ENCODE results near the gene TRNT1.

TRNT1 gene

DNA sequence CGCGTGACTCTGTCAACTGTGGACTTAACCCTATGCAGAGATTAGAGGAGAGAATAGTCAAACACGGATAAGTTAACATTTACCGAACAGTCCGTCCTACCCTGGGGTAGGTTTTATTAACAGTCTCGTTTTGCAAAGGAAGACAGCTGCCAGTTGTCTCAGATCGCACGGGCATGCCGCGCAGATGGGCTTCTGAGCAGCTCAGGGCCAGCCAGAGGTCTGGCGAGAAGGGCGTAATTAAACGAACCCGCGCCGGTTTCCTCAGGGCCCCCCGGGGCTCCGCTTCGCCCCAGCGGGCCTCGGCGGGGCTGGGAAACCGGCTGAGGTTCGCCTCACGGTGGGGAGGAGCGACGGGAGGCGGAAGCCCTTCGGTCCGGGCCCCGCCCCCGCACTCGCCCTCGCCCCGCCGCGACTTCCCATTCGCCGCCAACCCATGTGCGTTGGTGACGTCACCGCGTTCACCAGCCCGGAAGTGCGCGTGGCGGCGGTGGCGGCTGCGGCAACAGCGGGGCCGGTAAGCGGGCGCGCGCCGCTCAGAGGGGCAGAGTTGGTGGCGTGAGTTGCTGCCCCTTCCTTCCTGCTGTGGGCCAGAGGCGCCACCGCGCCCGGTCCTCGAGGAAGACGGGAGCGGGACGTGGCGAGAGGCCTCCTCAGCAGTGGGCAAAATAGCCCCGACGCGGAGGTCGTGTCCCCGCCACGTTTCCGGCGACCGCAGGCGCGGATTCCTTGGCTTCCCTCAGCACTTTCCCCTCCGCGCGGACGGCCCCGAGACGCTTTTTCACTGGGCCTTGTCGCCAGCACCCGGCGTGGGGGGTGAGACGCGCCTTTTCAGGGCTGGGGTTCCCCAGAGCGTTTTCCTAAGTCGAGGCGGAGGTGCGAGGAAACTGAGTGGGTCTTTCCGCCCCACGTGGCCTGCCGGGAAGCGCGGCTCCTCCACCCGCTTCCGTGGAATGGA, at the start of gene TRNT1:
Gene TRNT1, plus strand, starts transcription at position 464 of the 955 bp plus-strand sequence. CDS start 2,101 bp downstream, outside the sequence.
- peak; percentile 60 for DNase-seq

DNA sequence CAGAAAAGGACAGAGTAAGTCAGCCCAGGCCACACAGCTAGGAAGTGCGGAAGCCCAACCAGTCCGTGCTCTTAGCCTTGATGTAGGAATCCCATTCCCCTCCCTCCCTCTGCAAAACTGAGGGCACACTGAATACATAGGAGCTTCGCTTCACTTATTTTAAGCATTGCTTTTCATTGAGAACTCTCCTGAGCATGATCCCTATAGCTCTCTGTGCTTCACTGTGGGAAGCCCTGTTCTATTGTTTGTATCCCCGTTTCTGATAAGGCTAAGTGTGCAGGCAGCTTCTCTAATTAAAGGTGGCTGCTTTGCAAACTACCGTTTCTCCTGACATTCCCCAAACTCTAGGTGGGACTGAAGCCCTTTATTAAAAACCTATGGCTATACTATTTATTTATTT, 46.4 kb upstream of the TRNT1 start:
- no peak for DNase-seq

DNA sequence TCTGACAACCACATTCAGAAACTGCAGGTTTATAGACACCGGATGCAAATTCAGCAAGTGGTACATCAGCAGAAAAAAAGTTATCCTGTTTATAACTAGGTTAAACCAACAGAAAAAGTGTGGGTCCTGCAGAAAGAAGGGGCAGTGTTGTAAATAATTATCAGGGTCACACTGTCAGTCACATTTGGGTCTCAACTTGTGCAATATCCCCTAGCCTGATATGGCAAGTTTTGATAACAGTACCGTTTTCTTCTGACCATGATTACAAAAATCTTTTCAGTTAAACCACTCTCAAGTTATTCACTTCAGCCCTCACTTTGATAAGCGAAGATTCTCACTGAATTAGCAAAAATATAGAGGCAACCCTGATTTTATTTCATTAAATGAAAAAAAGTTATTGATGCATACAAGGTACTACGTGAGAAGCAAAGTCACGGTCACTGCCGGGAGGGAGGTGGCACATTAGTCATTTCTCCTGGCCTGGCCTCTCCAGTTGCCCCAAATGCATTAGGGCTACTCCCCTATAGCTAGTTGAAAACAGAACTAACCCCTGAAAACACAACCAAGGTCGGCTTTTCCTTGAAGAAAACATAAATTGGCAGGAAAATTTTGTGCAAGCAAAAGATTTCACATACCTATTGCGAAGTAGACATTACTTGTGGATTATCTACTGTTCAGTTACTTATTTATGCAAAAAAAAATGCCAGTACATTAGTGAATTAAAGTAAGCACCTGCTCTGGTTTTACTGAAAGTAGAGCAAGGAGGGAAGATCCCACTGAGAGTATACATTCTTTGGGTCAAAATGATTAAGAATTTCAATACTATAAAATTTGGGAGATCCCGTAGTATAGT, 45.1 kb upstream of the TRNT1 start:
- no peak for DNase-seq

DNA sequence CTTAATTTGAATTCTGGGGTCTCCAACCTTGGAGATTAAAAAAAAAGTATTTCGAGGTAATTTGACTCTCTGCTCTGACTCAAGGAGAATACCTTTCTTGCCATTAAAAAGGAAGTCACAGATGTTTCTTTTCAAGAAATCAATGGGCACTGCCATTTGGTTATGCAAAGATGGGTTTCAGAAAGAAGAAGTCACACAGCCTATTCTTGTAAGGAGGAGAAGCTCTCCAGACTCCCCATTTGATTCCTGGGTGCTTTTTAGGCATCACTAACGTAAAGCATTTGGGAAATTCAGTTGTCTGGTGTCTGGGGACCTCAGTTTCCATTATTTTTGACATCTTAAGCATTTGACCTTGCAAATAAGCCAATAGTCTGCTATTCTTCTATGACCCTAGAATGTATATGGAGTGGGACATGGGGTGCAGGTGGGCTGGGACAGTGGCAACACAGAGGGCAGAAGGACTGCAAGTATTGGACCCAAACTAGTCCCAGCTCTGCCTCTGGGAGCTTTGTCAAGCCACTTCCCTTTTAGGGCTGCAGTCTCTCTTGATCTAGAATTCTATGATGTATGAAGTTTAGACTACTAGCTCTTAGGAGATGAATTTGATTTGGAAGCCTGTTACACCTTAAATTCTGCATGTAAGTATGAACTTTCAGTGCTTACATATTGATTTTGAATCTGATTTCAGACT, 44.4 kb upstream of the TRNT1 start:
- DNase-seq, result no peak

DNA sequence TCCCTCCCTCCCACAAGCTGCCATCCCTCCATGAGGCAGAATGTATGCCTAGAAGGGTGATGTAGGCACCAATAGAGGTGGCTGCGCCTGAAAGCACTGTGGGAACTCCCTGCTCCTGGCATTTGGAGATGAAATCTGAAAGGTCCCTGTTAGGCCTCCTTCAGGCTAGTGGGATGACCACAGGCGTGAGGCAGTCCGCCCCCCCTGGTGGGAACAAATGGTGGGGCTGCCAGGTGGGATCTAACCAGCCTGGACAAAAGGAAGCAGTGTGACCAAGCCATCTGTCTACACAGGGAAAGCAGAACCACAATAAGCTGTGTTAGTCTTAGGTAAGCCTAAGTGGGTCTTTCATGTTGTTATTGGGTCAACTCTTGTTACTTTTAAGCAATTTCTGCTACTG, 41.9 kb upstream of the TRNT1 start:
- no peak for DNase-seq

GRCh38 chr3:3085782-3086181, 41.0 kb upstream of the TRNT1 start:
- DNase-seq, result no peak

DNA sequence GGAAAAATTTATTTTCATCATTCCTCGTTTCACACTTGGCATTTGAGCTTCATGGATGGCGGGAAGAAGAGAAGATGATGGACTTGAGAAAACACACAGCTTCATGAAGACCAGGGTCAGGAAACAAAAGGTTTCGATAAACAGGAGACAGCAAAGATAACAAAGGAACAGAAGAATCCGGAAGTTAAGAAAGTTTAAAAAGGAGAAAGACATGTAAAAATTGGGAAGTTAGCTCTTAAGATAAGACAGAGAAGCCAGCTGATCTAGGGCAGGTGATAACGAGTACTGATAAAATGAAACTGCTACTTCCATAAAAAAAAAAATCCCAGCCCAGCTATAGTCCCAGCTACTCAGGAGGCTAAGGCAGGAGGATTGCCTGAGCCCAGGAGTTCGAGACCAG, 40.5 kb upstream of the TRNT1 start:
- no peak for DNase-seq

- no peak for DNase-seq
Measured at GRCh38 chr3:3087279-3087678, 39.5 kb upstream of the TRNT1 start.

- no peak for DNase-seq
Measured at GRCh38 chr3:3087716-3088465, 38.8 kb upstream of the TRNT1 start.

DNA sequence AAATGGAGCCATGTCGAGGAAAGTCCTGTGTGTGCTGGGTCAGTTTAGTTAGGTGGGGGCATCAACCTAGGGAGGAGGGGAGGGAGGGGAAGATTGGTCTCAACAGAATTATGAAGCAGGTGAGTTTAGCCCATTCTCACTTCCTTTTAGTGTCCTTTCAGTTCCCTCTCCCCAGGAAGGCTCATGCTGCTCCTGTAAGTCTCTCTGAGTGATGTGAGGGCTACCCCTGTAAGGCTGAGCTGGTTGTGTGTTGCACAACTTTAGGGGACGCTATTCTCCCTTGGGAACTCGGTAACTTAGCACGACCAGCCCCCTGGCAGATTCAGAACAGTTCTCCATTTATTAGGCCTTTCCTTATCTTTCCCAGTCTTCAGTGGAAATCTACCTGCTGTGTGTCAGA, 37.7 kb upstream of the TRNT1 start:
- DNase-seq, result no peak

DNA sequence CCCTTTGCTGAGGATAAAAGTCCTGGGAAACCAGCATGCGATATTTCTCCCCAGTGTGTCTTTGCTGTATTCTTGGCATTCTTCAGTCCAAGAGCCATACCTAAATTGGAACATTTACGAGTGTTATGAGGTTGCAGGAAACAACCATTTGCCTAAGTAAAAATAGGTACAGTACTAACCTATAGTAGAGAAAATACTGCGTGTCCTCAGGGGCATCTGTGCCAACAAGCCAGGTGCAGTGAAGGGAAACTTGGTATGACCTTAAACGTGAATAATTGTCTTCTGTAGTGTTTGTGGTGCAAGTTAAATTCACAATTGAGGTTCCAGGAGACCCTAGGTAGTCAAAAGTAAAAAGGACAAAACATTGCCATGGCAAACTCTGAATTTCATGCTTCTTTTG, 28.8 kb upstream of the TRNT1 start:
- DNase-seq, result no peak

DNA sequence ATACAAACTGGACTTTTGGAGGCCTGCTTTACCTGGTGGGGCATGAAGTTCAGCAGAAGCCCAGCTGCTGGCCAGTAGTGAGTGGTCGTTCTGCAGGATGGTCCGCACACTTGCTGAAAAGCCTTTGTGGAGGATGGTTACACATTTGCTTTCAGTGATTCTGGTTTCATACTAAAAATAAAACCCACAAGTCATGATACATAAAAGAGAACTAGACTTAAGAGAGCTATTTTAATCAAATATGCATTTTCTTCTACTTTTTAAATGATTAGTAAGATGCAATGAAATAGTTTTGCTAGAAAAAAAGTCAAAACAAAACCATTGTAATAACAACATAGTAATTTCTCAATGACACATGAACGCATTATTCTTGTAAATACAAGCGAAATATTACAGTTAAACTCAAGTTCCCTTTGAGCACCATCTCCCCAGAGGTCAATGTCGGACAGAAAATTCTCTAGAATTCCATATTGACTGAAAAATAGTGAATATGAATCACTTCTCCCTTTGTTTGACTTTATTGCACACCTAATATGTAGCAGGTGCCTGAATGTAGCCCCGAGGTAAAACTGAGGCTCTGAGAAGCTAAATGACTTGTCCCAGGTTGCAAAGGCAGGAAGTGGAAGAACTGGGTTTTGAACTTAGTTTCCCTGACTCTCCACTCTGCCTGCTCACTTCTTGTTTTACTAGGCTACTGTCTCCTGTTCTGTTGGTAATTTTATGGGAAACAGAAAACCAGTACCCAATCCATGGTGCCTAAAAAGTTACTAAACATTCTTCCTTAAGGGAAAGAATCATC, 24.9 kb upstream of the TRNT1 start:
- no peak for DNase-seq

- DNase-seq, result no peak
Measured at GRCh38 chr3:3102751-3103150, 24.0 kb upstream of the TRNT1 start.

GRCh38 chr3:3105246-3105645, 21.5 kb upstream of the TRNT1 start:
- DNase-seq, result no peak

DNA sequence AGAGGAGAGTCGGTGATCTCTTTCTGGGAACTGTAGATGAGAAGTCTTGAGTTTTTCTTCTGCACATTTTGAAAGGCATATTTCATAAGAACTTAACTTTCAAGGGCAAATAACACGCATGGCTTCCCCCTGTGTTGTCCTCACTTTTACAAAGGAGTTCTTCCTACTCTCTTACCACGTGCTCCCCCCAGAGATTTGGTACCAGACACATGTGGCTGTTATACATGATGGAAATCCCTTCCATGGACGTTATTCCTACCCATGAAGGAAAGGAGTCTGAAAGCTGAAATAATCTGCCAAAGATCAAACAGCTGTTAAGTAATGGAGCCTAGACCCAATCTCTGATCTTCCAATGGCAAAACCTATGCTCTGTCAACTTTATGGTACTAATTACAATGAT, 20.9 kb upstream of the TRNT1 start:
- DNase-seq, result no peak

DNA sequence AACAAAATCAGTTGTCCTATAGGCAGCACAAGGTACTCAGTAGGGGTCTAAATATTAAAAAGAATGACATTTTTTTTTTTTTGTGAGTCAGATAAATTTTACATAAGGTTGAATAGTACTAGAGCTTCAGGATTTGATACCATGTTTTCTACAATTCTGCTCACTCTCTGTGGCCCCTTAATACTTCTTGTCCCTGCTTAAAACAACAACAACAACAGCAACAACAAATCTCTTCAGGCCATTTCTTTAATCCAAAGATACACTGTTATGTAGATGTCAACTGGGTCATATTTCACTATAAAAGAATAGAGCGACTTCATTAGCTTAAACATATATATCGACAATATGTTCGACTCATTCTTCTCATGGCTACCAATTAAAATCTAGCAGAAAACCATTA, 19.6 kb upstream of the TRNT1 start:
- DNase-seq, result no peak

GRCh38 chr3:3107858-3108257, 18.9 kb upstream of the TRNT1 start:
- DNase-seq, result no peak

- no peak for DNase-seq
Measured at GRCh38 chr3:3109407-3110298, 17.1 kb upstream of the TRNT1 start.

DNA sequence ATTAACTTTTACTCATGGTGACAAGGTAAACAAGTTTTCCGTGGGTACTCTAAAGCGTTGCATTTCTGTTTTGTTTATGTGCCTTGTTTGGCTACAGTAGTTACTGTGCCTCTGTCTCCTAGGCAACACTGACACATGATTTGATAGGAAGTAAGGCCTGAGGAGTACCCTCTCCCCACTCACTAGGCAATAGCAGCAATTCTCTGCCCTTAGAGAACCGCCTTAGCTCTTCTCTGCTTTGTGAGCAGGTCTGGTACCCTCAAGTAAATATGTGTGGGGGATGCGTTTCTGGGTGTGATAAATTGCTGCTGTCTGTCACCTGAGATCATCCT, 16.5 kb upstream of the TRNT1 start, which contains the start of gene IL5RA:
Gene IL5RA, minus strand, starts transcription at position 76 of the 332 bp plus-strand sequence. CDS start 5,390 bp downstream, outside the sequence.
- DNase-seq, result no peak

DNA sequence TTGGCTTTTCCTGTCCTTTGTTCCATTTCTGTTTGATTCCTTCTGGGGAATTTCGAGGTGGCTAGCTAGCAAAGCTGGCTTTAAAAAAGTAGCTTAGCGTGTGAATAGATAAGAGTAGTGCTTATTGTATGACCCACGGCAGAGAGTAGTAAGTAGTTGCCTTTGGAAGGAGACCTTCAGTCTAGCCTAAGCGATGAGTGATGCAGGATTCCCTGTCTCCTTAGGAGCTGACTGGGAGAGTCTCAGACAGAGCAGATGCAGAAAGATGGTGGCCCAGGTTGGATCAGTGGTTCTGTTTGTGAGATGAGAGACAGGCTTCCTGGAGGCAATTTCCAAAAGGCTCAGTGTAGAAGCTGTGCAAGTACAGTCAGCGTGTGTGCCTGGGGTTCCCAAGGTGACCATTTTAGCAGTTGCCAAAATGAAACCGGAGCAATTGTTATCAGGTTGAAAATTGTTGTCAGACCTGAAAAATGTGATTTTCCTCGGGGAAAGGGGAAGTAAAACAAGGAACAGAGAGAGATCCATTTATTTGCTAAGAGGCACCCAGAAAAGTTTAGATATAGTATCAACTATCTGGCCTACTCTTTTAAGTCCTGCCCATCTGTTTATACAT, 15.9 kb upstream of the TRNT1 start:
- no peak for DNase-seq
